ENCODE data around the gene PTPN23. TPM values are rescaled to one million over a fixed set of nuclear protein-coding genes. Genes with fewer than 3 reads are reported as not detected.
A peak's percentile ranks its signal among the peaks of the same experiment; 100 is the strongest.
"Not testable (repeated sequence)": the region's sequence is repeated elsewhere in the genome, so short reads cannot be mapped to it uniquely, and the experiment has no call there.

PTPN23 gene
- 9.5 and 21.9 TPM in 2 replicates for total RNA-seq

GRCh38 chr3:47380601-47381316, at the start of gene PTPN23:
Gene PTPN23, plus strand, starts transcription at chr3:47381021. Its CDS starts 76 bp downstream, at chr3:47381097.
- peak; percentile 98 to 99 for DNase-seq (ENCODE audit: low read depth in 2 of 2)

- no peak for DNase-seq (ENCODE audit: low read depth in 2 of 2)
Measured at GRCh38 chr3:47333907-47334306, 46.9 kb upstream of the PTPN23 start.

GRCh38 chr3:47337656-47338055, 43.2 kb upstream of the PTPN23 start:
- peak in 1 of 2 donors; percentile 12 for DNase-seq (ENCODE audit: low read depth in 2 of 2)

GRCh38 chr3:47339951-47340350, 40.9 kb upstream of the PTPN23 start:
- no peak for DNase-seq (ENCODE audit: low read depth in 2 of 2)

- no peak for DNase-seq (ENCODE audit: low read depth in 2 of 2)
Measured at GRCh38 chr3:47340866-47341265, 40.0 kb upstream of the PTPN23 start.

GRCh38 chr3:47342151-47342550, 38.7 kb upstream of the PTPN23 start:
- no peak for DNase-seq (ENCODE audit: low read depth in 2 of 2)

GRCh38 chr3:47342812-47343211, 38.0 kb upstream of the PTPN23 start:
- DNase-seq (ENCODE audit: low read depth in 2 of 2), result no peak

GRCh38 chr3:47343471-47343971, 37.3 kb upstream of the PTPN23 start:
- DNase-seq (ENCODE audit: low read depth in 2 of 2), result no peak

- DNase-seq (ENCODE audit: low read depth in 2 of 2), result peak; percentile 14 to 38
Measured at GRCh38 chr3:47344971-47345370, 35.9 kb upstream of the PTPN23 start.

- DNase-seq (ENCODE audit: low read depth in 2 of 2), result no peak
Measured at GRCh38 chr3:47347217-47347801, 33.5 kb upstream of the PTPN23 start.

- no peak for DNase-seq (ENCODE audit: low read depth in 2 of 2)
Measured at GRCh38 chr3:47348411-47349154, 32.2 kb upstream of the PTPN23 start.

- no peak for DNase-seq (ENCODE audit: low read depth in 2 of 2)
Measured at GRCh38 chr3:47355010-47355409, 25.8 kb upstream of the PTPN23 start.

GRCh38 chr3:47356201-47356600, 24.6 kb upstream of the PTPN23 start:
- DNase-seq (ENCODE audit: low read depth in 2 of 2), result no peak

GRCh38 chr3:47359323-47359722, 21.5 kb upstream of the PTPN23 start:
- no peak for DNase-seq (ENCODE audit: low read depth in 2 of 2)

- DNase-seq (ENCODE audit: low read depth in 2 of 2), result not testable (repeated sequence)
Measured at GRCh38 chr3:47360110-47360517, 20.7 kb upstream of the PTPN23 start.

GRCh38 chr3:47362701-47363100, 18.1 kb upstream of the PTPN23 start:
- DNase-seq (ENCODE audit: low read depth in 2 of 2), result peak; percentile 77 to 85

GRCh38 chr3:47365213-47366153, 15.3 kb upstream of the PTPN23 start:
- DNase-seq (ENCODE audit: low read depth in 2 of 2), result peak; percentile 73 to 87

- DNase-seq (ENCODE audit: low read depth in 2 of 2), result no peak
Measured at GRCh38 chr3:47366833-47367232, 14.0 kb upstream of the PTPN23 start.

GRCh38 chr3:47367631-47368030, 13.2 kb upstream of the PTPN23 start:
- peak; percentile 49 to 71 for DNase-seq (ENCODE audit: low read depth in 2 of 2)

- DNase-seq (ENCODE audit: low read depth in 2 of 2), result not testable (repeated sequence)
Measured at GRCh38 chr3:47370020-47370419, 10.8 kb upstream of the PTPN23 start.

All from dermis microvascular lymphatic vessel endothelial cell (primary cell).